HG03460 (cell line): Measurements from ENCODE around the gene GAMT.

ENCODE experiments used
- ATAC-seq: cut with Tn5 transposase; IDR thresholded peaks from one replicate; pipeline ENCODE4 v1.9.1; 2021; ENCODE audit not compliant: unreplicated experiment

The GAMT gene

DNA sequence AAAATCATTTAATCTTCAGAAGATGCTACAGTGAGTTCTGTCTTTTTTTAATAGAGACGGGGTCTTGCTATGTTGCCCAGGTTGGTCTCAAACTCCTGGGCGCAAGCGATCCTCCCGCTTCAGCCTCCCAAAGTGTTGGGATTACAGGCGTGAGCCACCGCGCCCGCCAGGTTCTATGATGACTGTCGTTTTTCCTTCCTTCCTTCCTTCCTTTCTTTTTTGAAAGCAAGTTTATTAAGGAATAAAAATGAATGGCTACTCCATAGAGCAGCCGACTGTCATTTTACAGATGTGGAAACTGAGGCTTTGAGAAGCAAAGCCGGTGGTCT is 511 bp upstream of the GAMT start:
- no peak for ATAC-seq

DNA sequence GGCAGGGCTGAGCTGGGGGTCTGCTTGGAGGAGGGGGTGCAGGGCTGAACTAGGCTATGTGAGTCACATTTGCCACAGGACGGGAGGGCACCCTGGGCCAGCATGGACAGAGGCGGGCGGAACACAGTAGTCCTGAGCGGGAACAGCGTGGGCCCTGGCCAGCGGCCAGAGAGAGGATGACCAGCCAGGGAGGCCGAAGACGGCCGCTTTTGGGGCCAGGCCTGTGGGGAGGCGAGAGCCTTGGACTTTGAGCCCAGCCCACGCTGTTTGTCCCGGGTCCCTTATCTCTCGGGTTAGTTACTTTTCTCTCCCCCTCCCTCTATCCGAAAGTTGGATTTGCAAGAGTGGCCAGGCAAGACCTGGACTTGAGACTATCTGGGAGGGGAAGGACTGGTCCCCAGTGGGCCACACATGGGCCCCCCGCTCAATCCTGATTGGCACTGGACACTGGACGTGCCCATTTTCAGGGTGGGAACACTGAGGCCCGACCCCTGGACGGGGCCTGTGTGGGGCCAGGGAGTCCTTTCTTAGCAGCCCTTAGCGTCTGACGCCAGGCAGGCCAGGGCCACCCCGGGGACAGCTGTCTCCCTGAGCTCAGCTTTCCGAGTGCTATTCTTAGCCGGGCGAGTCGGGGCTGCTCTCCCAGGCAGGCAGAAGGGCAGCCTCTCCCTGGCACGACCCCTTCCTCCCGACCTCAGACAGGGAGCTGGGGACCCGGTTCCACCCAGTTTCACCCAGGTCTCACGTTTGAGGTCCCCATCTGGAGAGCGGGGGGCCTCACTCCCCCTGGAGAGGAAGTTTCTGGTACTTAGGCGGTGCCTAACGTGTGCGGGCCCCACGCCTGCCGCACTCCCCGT is 833 bp downstream of the GAMT start:
- ATAC-seq, result no peak

DNA sequence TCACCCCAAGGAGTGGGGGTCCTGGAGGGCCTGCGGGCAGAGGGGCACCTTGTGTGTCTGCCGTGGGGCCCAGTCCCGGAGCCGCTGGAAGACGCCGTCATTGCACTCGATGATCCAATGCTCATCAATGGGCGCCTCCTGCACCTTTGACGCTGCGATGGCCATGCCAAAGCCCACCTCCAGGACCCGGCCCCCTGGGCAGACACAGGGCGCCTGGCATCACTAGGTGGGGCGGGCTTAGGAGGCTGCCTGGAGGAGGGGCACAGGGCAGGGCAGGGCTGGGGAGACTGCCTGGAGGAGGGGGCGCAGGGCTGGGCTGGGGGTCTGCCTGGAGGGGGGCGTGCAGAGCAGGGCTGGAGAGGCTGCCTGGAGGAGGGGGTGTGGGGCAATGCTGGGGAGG is 1.6 kb downstream of the GAMT start:
- no peak for ATAC-seq

DNA sequence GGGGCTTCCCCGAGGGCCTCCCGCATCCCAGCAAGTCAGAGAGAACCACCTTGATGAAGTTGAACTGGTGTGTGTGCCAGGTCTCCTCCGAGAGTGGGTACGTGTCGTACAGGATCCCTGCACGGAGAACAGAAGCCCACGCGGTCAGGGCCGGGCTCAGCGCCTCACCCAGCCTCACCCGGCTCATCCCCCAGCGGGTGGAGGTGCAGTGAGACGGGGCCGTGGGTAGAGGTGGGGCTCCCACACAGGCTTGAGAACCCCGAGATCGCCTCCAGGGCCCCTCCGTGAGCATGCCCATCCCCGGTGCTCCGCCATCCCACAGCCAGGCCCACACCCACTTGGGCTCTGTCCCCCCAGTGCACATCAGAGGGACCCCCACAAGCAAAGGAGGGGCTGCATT is 2.3 kb downstream of the GAMT start:
- ATAC-seq, result no peak

DNA sequence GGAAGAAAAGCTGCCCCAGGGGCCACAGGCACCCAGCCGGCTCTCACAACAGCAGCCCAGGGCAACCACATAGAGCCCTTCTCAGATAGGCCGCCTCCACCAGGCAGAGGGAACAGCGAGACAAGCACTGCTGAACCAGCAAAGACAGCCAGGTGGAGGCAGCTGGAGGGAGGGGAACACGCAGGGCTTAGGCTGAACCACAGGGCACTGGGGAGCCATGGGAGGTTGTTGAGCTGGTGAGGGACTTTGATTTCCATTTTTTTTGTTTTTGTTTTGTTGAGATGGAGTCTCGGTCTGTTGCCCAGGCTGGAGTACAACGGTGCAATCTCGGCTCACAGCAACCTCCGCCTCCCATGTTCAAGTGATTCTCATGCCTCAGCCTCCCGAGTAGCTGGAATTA is 3.5 kb downstream of the GAMT start:
- no peak for ATAC-seq

DNA sequence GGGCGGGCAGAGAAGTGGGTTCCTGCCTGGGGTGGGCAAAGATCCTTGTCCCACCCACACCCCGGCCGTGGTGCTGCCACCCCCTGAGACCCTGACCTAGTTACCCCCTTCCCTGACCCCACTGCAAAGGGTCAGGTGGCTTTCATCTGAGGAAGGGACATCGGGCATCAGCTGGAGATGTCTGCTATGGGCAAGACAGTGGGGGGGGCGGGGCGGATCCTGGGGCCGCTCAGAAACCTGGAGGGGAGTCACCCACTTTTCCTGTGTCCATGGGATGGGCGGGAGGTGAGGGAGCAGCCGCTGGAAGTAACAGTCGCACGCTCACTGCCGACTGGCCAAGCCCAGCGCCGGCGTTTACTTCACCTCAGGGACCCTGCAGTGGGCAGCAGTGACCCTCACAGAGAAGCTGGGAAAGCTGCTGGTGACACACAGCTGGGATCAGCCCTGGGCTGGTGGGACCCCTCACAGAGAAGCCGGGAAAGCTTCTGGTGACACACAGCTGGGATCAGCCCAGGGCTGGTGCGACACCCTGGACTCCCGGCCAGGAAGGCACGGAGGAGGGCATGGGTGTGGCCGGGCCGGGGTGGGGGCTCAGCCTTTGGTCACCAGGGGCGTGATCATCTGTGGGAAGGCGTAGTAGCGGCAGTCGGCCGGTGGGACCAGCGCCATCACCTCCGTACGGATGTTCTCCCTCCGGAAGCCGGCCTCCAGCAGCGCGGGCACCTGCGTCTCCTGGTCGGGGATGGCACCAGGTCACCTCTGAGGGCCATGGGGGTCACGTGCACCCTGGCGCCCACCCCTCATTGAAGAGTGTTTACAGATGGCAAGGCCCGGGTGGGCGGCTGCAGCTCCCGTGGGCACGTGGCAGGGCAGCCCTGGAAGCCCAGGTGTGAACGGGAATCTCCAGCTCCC is 4.3 kb downstream of the GAMT start:
- no peak for ATAC-seq

DNA sequence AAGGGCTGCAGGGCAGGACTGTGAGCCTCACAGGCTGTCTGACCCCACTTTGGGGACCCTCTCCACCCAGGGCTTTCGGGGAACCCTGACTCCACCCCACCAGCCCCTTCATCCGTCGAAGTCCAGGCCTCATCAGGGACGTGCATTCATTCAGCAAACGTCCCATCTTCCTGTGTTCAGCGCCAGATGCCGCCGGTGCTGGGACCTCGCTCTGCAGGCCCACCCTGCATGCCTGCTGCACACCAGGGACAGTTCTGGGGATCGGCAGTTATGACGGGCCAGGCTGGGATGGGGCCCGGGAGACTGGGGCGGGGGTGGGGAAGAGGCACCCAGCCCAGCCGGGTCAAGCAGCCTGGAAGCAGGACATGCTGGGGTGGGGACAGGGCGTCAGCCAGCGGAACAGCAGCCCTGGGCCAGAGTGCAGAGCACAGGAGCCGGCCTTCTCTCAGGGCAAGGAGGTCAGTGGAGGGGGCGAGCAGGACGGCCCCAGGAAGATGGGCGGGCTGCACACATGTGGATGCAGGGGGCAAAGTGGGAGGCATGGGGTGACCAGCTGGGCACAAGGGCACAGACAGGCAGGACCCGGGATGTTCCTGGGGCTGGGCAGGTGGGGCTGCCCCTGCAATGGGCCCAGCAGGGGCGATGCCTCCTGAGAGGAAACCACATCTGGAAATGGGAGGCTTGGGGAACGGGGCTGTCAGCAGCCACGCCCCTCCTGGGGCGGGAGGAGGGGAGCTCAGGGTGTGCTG is 5.1 kb downstream of the GAMT start:
- ATAC-seq, result no peak

DNA sequence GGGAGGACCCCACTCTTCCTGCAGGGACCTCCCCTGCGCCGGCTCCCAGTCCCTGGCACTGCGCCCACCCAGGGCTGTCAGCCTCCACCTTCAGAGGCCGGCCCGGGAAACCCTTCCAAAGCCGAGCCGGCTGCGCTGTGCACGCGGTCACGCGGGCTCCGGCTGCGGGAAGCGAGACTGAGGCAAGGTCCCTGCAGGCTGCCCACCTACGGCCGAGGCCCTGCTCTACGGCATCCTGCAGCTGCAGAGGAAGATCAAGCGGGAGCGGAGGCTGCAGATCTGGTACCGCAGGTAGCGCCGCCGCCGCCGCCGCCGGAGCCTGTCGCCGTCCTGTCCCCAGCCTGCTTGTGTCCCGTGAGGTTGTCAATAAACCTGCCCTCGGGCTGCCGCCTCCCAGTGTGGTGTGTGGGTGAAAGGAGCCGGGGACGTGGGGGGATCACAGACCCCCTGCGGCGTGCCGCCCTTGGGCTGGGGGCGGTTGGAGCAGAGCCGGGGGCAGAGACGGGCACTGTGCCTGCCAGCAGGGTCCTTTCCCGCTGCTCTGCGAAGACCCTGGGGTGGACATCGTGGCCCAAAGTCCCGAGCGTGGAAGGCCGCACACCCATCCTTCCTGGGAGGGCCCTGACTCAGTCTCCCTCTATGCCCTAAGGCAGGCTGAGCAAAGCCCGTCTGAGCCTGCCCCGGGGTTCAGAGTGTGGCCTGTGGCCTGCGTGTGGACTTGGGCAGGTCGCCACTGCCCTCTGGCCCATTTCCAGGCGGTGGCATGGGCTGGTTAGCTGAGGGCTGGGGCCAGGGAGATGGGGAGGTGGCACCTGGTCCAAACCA is 5.9 kb downstream of the GAMT start:
- no peak for ATAC-seq

DNA sequence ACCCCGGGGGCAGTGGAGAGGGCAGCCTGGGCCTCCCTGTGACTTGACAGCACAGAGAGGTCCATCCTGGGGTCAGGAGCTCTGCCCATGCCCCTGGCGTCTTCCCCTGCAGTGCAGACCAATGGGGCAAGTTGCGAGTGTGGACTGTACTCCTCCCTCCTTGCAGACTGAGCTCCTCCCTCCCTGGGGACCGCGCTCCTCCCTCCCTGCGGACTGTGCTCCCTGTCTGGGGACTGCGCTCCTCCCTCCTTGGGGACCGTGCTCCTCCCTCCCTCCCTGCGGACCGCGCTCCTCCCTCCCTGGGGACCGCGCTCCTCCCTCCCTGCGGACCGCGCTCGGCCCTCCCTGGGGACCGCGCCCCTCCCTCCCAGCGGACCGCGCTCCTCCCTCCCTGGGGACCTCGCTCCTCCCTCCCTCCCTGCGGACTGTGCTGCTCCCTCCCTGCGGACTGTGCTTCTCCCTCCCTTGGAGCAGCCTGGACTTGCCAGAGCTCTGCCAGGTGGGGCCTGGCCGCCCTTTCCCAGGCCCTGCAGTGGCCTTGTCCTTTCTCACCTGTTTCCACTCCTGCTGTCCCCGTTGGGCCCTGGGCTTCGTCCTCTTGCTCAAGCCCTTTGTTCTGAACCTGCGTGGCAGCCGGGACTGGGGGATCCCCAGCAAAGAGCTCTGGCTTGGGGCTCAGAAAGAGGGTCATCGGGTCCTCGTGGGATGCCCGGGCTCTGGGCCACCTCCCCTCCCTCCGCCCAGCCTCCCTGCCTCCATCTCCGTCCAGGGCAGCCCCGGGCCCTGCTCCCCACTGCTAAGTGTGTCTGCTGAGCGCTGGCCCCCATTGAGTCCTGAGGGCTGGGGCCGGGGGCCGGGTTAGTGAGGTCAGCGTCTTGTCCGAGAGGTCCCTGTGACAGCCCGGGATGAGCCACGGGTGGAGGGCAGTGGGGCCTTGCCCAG is 6.8 kb downstream of the GAMT start:
- ATAC-seq, result no peak

DNA sequence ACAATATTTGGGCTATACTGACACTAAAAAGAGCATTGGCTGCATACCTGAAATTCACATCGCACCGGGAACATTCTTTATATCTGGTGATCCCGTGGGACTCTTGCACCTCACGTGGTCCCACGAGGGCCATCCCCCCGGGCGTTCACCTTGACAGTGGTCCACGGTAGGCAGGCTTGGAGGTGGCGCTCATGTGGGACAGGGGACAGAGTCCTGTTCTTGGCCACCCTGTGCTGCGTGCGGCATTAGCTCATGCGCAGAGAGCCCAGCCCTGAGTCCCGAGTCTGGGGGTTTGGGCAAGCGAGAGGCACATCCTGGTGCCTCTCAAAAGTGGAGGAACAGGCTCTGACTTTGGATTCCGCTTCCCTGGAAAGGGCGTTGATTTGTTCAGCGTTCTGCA is 7.5 kb downstream of the GAMT start:
- no peak for ATAC-seq

DNA sequence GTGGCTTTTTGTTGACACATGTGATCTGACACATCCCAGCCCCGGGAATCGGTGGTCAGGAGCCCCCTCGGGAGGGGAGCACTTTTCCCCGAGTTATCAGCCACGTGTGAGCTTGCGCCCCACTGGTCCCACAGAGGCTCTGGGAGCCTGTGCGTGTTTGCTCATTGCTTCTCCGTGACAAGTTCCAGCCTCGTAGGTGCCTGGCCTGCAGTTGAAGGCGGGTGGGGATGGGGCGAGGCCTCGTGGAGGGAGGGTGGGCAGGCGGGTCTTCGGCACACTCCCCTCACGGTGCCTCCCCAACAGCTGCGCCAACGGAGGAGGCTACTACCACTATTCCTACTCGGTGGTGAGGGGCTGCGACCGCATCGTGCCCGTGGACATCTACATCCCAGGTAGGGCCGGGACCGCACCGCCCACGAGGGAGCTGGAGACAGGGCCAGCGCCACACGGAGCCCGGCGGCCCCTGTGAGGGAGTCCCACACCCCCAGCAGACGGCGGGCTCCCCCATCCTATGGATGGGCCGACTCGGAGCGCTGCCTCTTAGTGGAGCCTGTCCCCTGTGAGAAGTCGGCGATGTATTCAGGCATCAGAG is 8.3 kb downstream of the GAMT start:
- no peak for ATAC-seq

DNA sequence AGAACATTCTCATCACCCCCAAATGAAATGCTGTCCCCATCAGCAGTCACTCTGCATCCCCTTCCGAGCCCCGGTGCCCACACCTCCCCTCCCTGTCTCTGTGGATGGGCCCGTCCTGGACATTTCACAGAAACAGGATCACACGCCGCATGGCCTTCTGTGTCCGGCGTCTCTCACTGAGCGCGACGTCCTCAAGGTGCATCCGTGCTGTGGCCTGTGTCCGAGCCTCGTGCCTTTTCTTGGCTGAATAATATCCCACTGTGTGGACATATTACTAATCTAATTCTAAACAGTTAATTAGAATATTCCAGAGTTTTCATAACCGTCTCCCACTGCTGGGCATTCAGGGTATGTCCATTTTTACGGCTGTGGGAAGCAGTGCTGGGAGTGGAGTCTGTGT is 8.9 kb downstream of the GAMT start:
- ATAC-seq, result no peak

DNA sequence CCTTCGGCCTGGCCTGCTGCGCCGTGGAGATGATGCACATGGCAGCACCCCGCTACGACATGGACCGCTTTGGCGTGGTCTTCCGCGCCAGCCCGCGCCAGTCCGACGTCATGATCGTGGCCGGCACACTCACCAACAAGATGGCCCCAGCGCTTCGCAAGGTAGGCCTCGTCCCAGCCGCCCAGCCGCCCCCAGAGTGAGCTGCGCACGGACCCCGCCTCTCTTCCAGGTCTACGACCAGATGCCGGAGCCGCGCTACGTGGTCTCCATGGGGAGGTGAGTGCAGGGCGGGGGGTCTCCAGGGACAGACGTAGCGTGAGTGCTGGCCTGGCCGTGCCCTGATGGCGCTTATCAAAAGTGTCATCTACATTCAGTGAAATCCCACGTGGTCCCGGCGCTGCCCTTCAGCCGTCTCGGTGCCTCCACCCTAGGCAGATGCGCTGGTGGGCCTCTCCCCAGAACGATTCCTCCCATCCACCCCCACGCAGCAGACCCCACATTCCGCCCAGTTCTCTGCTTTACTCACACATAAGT is 10.4 kb downstream of the GAMT start:
- ATAC-seq, result no peak

DNA sequence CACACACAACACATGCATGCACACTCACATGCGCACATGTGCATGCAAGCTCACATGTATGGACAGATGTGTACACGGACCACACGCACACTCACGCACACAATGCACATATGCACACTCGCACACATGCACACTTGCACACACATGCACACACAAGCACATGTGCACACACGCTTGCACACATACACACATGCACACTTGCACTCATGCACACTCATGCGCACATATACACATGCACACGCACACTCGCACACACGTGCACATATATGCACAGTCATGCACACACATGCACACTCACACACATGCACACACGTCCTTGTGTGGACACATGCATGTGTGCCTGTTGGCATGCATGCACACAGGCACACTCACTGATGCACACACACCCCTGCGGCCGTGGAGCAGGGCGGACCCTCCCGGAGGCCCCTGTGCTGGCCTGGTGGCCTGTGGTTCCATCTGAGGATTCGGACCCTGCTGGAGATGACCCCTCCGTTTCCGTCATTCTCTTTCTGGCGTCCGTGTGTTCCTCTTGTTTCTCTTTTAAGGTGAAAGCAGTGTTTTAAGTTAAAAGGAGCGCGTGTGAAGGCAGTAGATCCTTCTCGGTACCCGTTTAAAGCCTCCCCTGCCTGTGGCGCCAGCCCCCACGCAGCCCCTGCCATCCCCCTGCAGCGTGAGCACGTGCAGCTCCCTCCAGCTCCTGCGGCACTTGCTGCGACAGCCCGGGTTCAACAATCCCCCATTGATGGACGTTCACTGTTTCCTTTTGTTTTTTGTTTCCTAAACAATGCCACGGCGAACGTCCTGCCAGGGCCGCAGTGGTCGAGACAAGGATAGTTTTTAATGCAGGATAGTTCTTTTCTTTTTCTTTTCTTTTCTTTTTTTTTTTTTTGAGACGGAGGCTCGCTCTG is 12.1 kb downstream of the GAMT start:
- no peak for ATAC-seq

DNA sequence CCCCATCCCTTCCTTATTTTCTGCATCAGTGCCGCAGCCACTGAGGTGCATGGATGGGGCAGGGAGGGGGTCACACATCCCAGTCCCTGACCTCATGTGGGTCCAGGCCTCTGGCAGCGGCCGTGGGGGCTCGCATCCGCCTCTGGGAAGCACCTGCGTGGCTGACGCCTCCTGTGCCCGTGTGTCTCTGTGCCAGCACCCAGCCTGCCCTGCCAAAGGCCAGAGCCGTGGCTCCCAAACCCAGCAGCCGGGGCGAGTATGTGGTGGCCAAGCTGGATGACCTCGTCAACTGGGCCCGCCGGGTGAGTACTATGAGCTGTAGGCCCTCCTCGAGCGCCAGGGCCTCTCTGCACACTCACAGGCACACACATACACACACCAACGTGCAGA is 12.7 kb downstream of the GAMT start:
- no peak for ATAC-seq

DNA sequence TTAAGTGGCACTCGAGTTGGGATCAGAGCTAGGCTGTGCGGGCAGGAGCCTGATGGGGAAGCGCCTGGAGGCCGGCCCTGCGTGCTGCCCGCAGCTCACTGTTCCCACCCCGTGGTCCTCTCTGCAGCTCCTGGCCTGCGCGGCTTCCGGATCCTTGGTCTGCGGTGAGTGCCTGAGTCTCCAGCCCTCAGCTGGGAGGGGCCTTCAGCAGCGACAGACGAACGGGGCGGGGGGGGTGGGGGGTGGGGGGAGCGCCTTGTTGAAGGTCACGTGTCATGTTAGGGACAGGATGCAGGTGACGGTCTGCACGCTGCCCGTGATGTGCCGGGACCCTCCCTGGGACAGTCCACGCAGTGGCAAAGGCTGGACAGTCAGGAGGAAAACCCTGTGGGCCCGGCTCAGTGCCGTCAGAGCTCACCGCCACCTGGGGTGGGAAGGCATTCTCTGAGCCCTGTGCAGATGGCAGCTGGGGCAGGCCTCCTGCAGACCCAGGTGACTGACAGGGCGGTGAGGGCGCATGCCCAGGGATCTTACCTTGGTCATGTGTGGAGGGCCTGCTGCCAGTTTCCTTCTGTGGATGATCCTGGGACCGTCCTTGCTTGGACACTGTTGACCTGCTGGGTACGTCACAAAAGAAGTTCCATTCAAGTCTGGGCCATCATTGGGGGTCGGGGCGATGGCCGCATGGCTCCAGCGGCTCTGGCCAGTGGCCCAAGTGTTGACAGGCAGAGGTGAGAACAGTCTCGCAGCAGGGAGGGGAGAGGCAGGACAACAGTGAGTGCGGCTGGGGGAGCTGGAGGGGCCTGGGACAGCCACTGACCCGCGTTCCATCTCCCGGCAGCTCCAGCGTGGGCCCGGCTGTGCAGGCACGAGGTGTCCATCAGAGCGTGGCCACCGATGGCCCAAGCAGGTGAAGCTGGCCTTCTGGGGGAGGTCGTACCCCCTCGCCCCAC is 13.4 kb downstream of the GAMT start:
- no peak for ATAC-seq
